Type B pancreatic cell (in vitro differentiated cells): ENCODE measurements around the gene NAB2. TPM values are rescaled to one million over a fixed set of nuclear protein-coding genes. Genes with fewer than 3 reads are reported as not detected.
A peak's percentile ranks its signal among the peaks of the same experiment; 100 is the strongest.

Source experiments
- DNase-seq: peaks from one replicate; pipeline ENCODE4 v3.0.0; 2021; ENCODE audit warnings: mixed read lengths; ENCODE audit not compliant: unreplicated experiment; ENCODE audit errors: extremely low spot score
- H3K27ac Mint-ChIP-seq: 2 replicates; pipeline ENCODE4 v1.8.0; 2021; ENCODE audit warnings: mild to moderate bottlenecking, mixed read lengths
- H3K27me3 Mint-ChIP-seq: 2 replicates; pipeline ENCODE4 v1.8.0; 2021; ENCODE audit warnings: mixed read lengths
- H3K36me3 Mint-ChIP-seq: 2 replicates; pipeline ENCODE4 v1.8.0; 2021; ENCODE audit warnings: mixed read lengths
- H3K4me1 Mint-ChIP-seq: one replicate; pipeline ENCODE4 v1.8.0; 2021; ENCODE audit warnings: mixed read lengths; ENCODE audit not compliant: unreplicated experiment
- H3K4me3 Mint-ChIP-seq: 2 replicates; pipeline ENCODE4 v1.8.0; 2021; ENCODE audit warnings: mild to moderate bottlenecking, mixed read lengths
- H3K9me3 Mint-ChIP-seq: 2 replicates; pipeline ENCODE4 v1.8.0; 2021; ENCODE audit warnings: mixed read lengths
- CTCF ChIP-seq: fragments of 200-600 bp; sonication (generic); conservative IDR thresholded peaks from 2 replicates; pipeline ENCODE4 v1.5.0; 2021; ENCODE audit warnings: antibody characterized with exemption, mild to moderate bottlenecking
- total RNA-seq: library from RNA; stranded (reverse); gene quantifications from 2 replicates; pipeline ENCODE4 v1.2.1, GENCODE V29; 2021; ENCODE audit warnings: low replicate concordance

Gene NAB2
- total RNA-seq, 1 donor from 2014 or later, result 48.3 TPM

GRCh38 chr12:57109207-57110103 lies 20.5 kb downstream of the NAB2 start:
- Mint-ChIP-seq H3K9me3 (no peaks in the 10 kb centered on the region), H3K36me3 (peaks cover 10% of the 10 kb centered on the region)
- no peak for TF ChIP-seq CTCF

GRCh38 chr12:57110104-57111030 lies 21.5 kb downstream of the NAB2 start:
- peaks cover 4% of the 10 kb centered on the region for H3K27me3 Mint-ChIP-seq
- H3K4me3 Mint-ChIP-seq, result peak overlapping the region; percentile 96
- H3K9me3 Mint-ChIP-seq, result no peaks in the 10 kb centered on the region
- H3K4me1 Mint-ChIP-seq, result peaks cover 31% of the 10 kb centered on the region
- peak; percentile 39 for TF ChIP-seq CTCF
- peak overlapping the region; percentile 99 for H3K27ac Mint-ChIP-seq
- peaks cover 10% of the 10 kb centered on the region for H3K36me3 Mint-ChIP-seq
- no peak for DNase-seq

More at GRCh38 chr12:57109207-57110103, 20.5 kb downstream of the NAB2 start:
- Mint-ChIP-seq H3K27me3 (peaks cover 4% of the 10 kb centered on the region), H3K4me3 (peak overlapping the region; percentile 96), H3K4me1 (peaks cover 31% of the 10 kb centered on the region), H3K27ac (peak overlapping the region; percentile 99)
- DNase-seq, result no peak

GRCh38 chr12:57111031-57111734 lies 22.3 kb downstream of the NAB2 start, which contains the start of gene STAT6:
Gene STAT6, minus strand, starts transcription at chr12:57111362. Its CDS starts 3,084 bp downstream, at chr12:57108278.
- peaks cover 10% of the 10 kb centered on the region for H3K36me3 Mint-ChIP-seq
- peaks cover 31% of the 10 kb centered on the region for H3K4me1 Mint-ChIP-seq
- H3K27ac Mint-ChIP-seq, result peak within 1 kb of the TSS; percentile 99
- no peaks in the 10 kb centered on the region for H3K9me3 Mint-ChIP-seq
- DNase-seq, result no peak
- TF ChIP-seq CTCF, result no peak
- H3K4me3 Mint-ChIP-seq, result peak within 1 kb of the TSS; percentile 96
- H3K27me3 Mint-ChIP-seq, result peaks cover 4% of the 10 kb centered on the region

- no peaks in the 10 kb centered on the region for H3K36me3 Mint-ChIP-seq
- peak overlapping the region; percentile 99 for H3K27ac Mint-ChIP-seq
- H3K27me3 Mint-ChIP-seq, result peaks cover 6% of the 10 kb centered on the region
- peak; percentile 95 for TF ChIP-seq CTCF
- peaks cover 31% of the 10 kb centered on the region for H3K4me1 Mint-ChIP-seq
- H3K4me3 Mint-ChIP-seq, result peak overlapping the region; percentile 96
- H3K9me3 Mint-ChIP-seq, result no peaks in the 10 kb centered on the region
- no peak for DNase-seq
Observed at GRCh38 chr12:57112492-57113294, 23.8 kb downstream of the NAB2 start.
